Ovary (tissue), 3 donors: ENCODE measurements around the gene ISG20L2.

Source experiments
- CTCF ChIP-seq, 3 donors: fragments of 450-650 bp in 2 of 3; fragments of 200-600 bp in 1 of 3; IDR thresholded peaks; one replicate each; pipeline versions ENCODE4 v1.5.1 to v1.8.0; 2016 to 2022; ENCODE audit warnings: antibody characterized with exemption in 3 of 3, mild to moderate bottlenecking in 1 of 3
- EP300 ChIP-seq: sonication (generic); formaldehyde crosslinking; IDR thresholded peaks from one replicate; pipeline ENCODE4 v1.6.1; 2017; ENCODE audit warnings: antibody characterized with exemption
- POLR2A ChIP-seq: fragments of 450-650 bp; IDR thresholded peaks from one replicate; pipeline ENCODE4 v1.6.1; 2017; ENCODE audit warnings: antibody characterized with exemption, mild to moderate bottlenecking, moderate library complexity
- donor health status: DM: no; HTN: no; CAD: no.

GRCh38 chr1:156711011-156711817 is 17.4 kb downstream of the ISG20L2 start:
- TF ChIP-seq CTCF (IDR thresholded peaks at IDR 0.05): no peak
- no peak for TF ChIP-seq POLR2A
- no peak for TF ChIP-seq EP300
